HG02610 (cell line): ENCODE measurements around the gene RAPGEF3.

Experiments
- ATAC-seq: cut with Tn5 transposase; IDR thresholded peaks from one replicate; pipeline ENCODE4 v1.9.1; 2021; ENCODE audit warnings: mild to moderate bottlenecking, moderate library complexity; ENCODE audit not compliant: unreplicated experiment

Gene RAPGEF3

DNA sequence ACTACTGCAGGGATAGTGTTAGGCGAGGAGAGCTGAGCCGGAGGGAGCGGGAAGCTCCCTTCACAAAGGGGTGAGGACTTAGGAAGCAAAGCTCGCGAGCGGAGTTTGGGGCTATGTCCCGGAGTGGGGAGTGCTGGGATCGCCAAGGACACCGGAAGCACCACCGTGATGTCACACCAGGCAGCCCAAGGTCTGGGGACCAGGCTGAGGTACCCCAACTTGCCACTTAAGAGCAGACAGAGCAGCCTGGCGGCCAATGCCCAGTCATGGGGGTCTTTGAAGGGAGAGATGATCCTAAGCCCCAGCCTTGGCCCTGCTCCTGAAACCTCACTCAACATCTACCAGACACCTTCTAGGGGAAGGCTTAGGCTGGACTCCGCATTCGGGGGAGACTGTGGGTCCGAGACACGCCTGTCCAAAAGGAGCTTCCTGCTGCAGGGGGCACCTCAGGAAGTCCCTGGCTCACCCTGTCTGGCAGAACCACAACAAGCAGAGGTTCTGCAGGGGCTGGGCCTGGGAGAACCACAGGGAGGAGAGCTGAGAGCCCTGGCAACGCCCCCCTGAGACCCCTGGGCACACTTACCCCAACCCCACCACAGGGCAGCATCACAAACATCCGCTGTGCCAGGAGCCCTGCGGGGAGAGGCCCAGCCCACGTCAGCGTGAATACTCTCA lies 32.1 kb upstream of the RAPGEF3 start:
- no peak for ATAC-seq

DNA sequence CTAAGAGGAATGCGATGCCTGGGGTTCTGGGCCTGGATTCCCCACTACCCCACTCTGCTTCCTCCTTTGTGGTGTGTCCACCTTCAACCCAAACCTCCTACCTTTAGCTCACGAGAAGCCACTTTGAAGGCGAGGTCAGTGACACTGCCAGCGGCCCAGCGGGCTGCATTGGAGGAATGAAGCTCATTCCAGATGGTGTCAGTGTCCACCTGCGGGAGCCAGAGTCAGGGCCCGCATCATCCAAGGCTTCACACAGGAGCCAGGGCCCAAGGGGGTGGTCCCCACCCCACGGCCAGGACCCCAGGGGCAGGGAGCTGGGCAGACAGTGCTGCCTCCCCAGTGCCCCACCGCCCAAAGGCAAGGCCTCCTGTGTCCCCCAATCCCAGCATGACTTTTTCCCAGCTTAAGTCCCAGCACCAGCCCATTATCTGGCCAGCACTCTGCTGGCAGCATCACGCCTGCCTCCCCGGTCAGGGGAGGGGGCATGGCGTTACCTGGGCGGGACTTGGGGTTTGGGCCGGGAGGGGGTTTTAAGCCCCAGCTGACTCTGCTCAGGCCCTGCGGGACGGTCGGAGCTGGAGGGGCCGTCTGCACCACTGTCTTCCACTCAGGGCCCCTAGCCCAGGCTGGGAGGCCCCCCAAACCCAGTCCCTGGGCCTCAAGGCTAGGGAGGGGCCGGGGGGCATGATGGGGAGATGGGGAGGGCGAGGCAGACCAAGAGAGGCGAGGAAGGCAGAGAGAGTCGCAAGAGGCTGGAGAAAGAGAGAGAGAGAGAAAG lies 31.2 kb upstream of the RAPGEF3 start:
- no peak for ATAC-seq

DNA sequence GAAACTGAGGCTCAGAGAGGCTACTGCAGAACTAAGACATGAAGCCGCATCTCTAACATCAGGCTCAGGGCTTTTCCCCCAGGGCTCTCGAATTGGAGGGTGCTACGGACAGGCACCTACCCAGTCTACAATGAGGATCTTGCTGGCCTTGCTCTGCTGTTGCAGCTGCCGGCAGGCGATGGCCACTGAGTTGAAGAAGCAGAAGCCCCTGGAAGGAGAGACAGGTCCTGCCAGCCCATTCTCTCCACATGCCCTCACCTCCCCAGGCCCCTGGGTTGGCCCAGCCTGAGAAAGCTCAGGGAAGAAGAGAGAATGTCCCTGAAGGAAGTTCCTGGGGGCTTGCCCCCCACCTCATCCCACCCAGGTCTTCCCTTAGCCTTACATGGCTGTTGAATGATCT lies 30.5 kb upstream of the RAPGEF3 start:
- ATAC-seq, result no peak

DNA sequence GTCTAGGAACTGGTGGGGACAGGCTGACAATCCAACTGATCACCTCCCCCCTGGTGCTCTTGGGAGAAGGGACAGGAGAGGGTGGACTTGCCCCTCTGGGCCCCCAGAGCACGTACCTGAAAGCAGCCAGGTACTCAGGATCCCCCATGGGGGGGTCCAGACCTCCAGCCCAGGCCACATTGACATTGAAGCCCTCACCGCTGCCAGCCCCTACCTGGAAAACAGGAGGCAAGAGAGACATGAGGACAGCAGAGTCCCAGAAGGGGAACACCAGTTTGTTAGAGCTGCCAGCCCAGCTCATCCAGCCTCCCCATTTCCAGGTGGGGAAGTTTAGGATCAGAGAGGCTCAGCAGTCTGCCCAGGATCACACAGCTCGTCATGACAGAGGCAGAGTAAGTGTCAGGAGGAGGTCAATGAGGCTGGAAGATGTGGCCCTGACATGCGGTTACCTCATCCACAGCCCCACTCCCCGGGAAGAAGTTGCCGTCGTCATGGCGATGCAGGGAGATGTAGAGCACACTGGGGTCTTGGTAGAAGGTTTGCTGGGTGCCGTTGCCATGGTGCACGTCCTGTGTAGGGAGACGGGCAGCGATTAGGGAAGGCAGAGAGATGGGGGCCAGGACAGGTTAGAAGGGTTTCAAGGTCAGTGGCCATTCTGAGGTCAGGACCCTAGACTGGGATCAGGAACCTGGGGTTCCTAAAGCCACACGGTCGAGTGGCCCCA lies 29.1 kb upstream of the RAPGEF3 start:
- no peak for ATAC-seq

DNA sequence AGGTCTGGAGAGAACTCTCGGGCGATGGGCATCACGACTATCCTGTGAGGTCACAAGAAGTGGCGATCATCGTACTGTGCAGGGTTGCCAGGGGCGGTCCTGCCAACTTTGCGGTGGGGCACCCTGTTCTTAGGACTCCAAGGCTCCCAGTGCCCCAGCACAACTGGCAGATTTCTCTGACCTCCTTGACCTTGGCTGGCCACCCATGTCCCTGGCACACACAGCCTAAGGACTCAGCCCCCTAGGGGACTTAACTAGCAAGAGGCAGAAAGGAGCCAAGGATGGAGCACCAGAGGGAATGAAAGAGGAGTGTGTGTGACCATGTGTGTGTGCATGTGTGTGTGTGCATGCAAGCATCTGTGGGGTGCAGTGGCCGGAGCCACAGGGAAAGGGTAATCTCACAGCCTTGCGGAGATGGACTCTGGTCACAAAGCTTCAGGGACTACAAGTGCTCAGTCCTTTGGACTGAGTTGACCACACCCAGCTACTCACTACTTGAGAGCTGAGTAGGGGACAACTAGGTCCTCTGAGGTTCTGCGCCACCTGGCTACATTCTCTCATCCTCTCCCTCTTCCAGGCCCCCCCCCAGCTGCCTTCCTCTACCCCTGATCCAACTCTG lies 28.1 kb upstream of the RAPGEF3 start:
- no peak for ATAC-seq

DNA sequence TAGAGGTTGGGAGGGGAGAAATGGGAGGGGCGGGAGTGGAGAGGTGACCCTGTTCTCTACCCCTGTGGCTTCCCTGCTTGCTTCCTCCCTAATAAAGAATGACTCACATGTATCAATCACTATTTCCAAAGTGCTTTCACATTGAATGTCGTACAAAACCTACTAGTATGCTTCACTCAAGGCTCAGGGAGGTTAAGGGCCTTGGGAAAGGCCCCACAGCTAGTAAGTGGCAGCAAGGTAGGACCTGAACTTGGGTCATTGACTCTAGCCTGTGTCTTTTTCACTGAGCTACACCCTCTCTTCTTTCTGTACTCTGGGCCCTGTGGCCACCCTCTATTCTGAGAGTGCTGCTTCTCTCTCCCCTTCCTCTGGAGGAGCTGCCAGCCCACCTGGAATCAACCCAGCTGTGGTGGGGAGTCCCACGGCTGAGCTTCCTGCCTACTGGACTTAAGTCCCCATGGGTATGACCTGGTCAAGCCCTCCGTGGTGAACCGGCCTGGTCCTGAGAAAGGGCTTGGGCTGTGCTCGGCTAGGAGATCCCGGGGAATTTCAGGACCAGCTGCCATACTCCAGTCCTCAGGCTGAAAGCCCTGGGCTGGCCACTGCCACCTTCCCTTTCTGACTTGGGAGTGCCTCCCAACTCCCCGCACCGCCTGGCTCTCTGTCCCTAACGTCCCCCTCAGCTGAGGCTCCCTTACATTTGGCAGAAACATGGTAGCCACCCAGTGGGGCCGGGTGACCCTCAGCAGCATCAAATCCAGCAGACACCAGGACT lies 27.4 kb upstream of the RAPGEF3 start:
- no peak for ATAC-seq

DNA sequence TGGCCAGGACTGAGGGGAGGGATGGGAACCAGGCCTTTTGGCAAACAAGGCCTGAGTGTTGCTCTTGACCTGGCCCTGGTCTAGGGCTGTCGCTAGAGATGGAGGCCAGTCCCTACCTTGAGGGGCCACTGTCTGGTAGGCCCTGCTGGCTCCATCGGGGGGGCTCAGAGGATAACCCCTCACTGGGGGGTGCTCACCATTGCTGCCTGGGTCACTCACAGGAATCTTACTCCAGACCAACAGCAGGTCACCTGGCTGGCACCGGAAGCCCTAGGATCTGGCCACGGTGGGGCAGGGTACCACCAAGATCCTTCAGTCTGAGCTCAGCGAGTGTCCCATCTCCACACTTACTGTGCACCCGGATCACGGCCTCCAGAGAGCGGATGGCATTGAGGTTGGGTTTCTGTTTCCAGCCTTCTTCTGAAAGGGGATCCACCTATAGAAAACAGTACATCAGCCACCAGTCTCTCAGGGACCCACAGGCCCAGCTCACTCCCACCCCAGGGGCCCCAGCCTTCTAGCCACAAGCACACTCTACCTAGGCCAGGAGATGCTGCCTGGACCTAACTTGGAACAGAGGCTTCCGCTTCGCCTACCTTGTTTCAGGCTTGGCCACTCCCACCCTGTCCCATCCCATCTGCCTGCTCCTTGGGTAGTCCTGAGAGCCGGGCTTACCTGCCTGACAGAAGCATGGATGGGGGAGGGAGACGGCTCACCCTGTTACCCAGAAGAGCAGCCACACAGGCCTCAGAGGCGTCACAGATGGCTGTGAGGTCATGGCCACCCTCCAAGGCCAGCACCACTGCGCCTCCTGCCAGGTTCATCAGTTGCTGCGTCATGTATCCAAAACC lies 26.6 kb upstream of the RAPGEF3 start:
- ATAC-seq, result no peak

DNA sequence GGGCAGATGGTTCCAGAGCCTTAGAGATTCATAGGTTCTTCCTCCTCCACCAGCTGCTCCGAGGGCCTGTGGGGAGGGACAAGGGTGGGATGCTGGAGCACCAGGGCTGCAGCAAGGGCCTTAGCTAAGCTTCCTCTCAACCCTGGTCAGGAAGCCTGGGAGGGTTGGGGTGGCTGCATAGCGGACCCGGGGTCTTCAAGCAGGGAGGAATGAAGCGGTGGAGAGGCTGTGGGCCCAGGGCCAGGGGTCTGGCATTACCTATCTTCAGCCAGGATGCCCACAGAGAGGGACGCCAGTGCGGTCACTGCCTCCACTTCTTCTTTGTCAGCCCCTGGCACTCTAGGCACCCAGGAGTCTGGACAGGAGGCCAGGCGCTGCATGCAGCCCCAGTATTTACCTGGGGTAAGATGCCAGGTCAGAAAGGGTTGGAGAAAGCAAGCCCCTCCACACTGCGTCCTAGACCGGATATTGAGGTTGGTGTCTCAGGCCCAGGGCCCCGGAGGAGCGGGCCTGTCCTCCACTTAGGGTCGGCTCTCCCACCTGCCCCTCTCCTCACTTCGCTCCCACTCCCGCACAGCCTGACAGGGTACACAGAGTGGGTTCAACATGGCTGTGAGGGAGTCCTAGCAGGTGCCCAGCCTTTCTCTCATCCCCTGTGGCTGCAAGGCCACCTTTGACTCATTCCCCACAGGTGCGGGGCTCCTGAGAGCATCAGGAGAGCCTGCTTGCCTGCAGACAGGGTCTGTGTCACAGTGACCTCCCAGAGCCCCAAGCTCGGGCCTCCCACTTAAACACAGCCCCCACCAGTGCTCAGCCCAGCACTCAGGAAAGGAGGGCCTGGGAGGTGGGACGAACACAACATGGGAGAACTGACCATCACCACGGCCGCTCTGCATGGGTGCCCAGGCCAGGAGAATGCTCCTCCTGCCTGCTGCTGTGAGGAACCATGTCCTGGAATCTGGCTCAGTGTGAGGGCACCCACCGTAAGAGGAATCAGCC lies 25.4 kb upstream of the RAPGEF3 start:
- no peak for ATAC-seq

DNA sequence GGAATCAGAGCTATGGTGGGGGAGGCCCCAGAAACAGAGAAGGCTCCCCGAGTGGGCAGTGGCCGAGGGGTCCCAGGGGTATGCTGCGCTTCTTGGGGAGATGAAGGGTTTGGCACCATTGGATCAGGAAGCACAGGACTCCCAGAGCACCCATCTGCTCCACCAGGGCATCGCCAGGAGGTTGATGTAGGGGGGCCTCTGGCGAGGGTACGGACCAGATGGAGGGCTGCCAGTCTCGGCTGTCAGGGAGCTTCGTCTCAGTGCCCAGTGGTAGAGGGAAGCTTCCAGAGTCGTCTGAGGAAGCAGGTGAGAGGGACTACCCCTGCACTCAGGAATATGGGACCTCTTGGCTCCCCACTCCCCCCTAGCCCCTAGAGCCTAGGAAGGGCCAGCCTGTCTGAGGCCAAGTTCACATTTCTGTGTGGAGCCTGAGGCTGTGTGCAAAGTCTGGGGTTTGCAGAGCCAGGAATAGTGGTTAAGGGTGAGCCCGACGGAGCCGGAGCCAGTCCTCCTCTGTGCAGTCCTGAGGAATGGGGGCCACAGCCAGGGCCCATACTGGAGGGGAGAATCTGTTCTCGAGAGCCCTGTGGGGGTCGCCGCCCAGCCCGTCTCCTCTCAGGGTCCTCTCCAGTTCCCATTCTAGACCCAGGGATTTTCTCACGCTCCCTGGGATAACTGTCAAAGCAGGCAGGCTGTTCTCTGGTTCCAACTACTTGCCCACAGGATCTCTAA lies 24.5 kb upstream of the RAPGEF3 start:
- ATAC-seq, result no peak

DNA sequence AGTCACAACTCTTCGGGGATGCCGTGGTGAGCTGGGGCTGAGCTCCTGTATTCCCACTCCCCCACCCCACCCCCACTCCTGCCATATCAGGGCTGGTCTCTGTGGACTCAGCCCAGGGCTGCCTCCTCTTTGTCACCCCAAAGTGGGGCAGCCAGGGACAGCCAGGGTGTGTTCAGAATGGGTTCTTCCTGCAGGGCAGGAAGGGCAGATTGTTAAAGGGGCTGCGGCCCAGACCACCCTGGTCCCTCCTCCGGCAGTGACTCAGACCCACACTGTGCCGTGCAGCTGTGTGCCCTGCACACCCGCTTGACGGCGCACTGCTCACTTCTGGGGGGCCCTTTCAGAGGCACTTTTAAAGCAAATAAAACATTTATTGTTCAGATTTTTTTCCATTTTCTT lies 23.7 kb upstream of the RAPGEF3 start:
- no peak for ATAC-seq

DNA sequence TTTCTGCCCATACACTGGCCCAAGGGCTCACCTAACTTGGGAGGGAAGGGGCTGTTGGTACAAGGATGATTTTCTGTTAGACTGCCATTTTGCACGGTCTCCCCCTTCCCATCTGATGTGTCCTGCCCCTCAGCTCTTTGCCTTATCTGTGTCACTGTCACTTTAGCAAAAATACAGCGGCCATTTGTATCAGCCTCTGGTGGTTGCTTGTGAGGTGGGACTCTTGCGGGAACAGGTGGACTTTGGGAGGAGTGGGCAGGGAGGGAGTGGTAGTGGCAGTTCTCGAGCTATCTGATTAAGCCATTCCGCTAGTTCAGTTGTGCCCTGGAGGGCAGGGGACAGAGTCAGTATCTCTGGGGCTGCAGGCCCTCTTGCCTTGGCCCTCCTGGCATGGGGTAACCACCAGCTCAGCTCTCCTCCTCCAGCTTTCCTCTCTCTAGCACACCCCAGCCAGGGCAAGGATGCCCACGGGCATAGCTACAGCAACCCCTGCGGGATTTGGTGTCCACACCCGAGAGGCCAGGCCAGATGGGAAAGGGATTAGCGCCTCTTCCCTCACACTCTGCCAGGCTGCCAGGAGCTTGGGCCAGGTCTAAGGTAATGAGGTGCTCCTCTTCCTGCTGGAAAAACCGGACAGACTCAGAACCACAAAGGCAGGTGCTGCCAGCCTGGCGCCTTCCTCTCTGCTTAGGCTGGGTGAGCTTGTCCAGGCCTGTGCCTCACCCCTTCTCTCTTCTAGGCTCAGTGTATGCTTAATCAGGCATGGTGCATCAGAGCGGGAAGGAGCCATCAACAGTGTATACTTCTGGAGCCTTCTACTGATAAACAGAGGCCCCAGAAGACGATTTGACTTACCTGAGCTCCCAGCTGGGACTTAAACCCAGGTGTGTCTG lies 23.0 kb upstream of the RAPGEF3 start:
- ATAC-seq, result no peak

DNA sequence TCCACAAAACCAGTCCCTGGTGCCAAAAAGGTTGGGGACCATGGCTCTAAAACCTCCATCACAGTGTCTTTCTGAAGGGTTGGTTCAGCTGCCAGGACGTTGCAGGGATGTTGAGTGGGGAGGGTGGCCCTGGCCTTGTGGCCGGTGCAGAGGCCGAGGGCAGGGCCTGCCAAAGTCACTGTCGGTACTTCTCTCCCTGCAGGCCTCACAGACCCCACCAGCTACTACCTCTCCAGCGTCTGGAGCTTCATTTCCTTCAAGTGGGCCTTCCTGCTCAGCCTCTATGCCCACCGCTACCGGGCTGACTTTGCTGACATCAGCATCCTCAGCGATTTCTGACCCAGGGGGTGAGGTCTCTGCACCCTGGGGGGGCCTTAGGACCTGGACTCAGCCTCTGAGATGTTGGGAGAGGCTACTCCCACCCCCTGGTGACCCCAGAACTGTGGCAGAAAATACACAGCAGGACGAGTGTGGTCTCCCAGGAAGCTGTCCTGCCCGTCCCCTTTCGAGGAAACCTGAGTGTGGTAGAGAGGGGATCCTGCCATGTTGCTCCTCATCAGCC lies 21.3 kb upstream of the RAPGEF3 start:
- ATAC-seq, result no peak

DNA sequence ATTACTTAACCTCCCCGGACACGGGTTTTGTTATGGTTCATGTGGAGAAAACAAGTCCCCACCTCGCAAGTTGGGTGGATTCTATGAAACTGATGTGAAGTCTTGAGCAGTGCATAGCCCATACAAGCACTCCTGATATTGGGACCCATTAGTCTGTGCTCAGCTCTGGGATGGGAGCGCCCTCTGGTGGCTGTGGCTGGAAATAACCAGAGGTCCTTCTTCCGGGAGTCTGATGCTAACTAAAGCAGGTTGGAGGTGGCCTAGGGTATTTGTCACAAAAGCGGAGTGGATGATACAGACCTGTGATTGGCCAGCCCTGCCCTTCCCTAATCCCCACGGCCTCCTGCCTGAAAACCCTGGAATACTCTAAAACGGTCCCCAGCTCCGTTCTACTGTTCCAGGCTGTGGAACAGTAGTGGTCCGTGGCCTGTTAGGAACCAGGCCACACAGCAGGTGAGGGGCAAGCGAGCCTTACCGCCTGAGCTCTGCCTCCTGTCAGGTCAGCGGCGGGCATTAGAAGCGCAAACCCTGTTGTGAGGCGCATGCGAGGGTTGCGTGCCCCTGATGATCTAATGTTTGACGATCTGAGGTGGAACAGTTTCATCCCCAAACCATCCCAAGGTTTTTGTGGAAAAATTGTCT lies 20.7 kb upstream of the RAPGEF3 start:
- peak; percentile 75 for ATAC-seq

DNA sequence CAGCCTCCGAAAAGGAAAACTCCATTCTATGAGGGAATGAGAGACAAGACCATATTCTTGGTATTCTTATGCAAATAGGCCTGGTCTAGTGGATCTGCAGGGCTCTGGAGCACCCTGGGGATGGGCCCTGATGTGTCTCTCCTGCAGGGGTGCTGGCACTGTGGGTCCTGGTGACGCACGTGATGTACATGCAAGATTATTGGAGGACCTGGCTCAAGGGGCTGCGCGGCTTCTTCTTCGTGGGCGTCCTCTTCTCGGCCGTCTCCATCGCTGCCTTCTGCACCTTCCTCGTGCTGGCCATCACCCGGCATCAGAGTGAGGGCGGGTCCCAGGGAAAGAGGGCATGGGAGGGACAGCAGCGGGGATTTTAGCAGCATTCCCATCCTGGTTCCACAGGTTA lies 20.2 kb upstream of the RAPGEF3 start:
- ATAC-seq, result no peak

DNA sequence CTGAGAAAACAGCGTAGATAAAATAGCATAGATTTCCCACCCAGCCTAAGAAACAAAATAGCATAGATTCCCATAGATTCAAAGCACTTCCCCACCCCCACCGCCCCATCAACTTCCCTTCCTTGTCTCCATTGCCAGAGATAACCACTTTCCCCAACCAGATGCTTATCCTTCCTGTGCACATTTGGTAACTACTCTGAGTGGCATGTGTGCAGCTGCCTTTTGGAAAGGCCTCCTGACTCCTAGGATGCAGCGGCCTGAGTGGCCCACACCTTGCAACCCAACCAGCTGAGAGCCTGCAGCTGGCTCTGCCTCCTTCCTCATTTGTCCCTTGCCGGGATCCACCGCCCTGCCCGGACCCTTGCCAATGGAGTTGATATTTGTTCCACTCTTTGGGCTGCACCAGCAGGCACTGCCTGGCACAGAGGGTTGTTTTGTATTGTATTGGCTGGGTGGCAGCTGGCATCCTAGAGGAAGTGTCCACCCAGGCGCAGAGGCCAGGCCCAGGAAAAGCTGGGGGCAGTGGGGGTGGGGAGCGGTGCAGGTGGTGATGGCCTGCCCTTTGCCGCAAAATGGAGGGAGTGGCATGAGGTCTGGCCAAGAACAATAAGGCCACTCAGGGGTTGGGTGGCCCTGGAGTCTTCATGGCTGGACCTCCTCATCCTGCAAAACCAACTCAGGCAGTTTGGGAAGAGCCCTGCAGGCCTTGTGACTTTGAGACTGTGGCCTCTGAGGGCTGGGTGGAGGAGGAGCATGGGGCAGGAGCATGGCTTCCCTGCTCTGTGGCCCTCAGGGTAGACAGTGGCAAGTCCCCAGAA lies 19.3 kb upstream of the RAPGEF3 start:
- no peak for ATAC-seq
